Loucy (cell line): ENCODE data around the gene LRRC4C.

Experiments
- CTCF ChIP-seq: fragments of 200-600 bp; sonication (generic); conservative IDR thresholded peaks from 2 replicates; pipeline ENCODE4 v1.5.1; 2014; ENCODE audit warnings: mild to moderate bottlenecking, antibody characterized with exemption, low read length
- EZH2phosphoT487 ChIP-seq: fragments of 200-600 bp; IDR thresholded peaks from 2 replicates; pipeline ENCODE4 v1.6.1; 2018; ENCODE audit warnings: antibody characterized with exemption, mild to moderate bottlenecking, moderate library complexity, borderline replicate concordance

GRCh38 chr11:40838181-40838683 is 621.2 kb downstream of the LRRC4C start:
- no peak for TF ChIP-seq CTCF
- no peak for TF ChIP-seq EZH2phosphoT487
